ENCODE results near the gene PPP1R16B. TPM values are rescaled to one million over a fixed set of nuclear protein-coding genes. Genes with fewer than 3 reads are reported as not detected.

Gene PPP1R16B
- total RNA-seq, 2 experiments from 2014 or later, result 111 to 114 TPM

DNA sequence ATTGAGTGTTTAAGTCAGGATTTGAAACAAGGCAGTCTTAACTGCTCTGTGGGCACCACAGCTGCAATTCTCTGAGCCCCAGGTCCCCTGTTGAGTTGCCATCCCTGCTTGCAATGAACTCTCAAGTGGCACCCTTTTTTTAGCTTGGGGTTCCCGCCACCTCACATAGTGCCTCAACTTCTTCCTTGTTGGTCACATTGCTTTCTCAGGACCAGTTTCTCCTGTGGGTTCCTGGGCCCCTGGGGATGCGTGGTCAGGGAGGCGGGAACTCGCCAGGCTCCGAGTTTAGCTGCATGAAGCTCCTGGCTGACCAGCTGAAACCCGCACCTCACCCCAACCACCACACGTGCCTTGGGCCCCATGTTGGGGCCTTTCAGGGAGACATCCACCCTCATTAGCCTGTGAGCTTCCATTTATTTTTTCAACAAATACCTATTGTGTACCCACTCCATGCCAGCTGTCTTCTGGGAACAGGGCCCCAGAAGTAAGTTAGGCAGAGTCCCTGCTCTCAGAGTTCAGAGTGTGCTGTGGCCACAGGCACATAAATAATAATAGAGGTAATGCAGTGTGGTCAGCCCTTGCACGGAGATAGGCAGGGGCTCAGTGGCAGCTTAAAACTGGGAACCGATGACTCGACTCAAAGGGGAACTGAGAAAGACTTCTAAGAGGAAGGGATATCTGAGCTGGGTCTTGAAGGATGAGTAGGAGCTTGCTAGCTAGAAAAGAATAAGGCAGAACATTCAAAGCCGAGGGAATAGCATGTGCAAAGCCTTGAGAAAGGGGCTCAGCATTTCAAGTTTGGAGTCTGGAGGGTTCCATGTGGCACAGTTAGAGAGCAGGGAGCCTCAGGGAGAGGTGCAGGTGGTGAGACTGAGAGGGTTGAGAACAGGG is 86.8 kb downstream of the PPP1R16B start:
- Mint-ChIP-seq H3K36me3 (peaks cover 27% of the 10 kb centered on the region), H3K4me3 (no peak overlapping the region), H3K9me3 (no peaks in the 10 kb centered on the region), H3K27ac (peak overlapping the region; percentile 88), H3K4me1 (ENCODE audit: low read depth) (peaks cover 61% of the 10 kb centered on the region), H3K27me3 (no peaks in the 10 kb centered on the region)
- peak; percentile 43 for DNase-seq
- ChIA-PET CTCF (interaction anchor here (0.7 to 5.3 kb wide), 47 partner anchors 9 to 283 kb away, joined by 3 to 67 read pairs (median 4); partner anchors contain the start of genes ACTR5, DHX35, FAM83D and PPP1R16B), POLR2A (interaction anchor here (1.3 to 3.6 kb wide), 6 partner anchors 14 to 144 kb away, joined by 3 to 28 read pairs (median 5); partner anchors contain the start of genes ACTR5, DHX35 and PPP1R16B)
- intact Hi-C loops (cut with micrococcal nuclease), result loop anchor here (2.0 kb wide), 5 partner anchors 60 to 246 kb away; partner anchors contain the start of gene ACTR5

DNA sequence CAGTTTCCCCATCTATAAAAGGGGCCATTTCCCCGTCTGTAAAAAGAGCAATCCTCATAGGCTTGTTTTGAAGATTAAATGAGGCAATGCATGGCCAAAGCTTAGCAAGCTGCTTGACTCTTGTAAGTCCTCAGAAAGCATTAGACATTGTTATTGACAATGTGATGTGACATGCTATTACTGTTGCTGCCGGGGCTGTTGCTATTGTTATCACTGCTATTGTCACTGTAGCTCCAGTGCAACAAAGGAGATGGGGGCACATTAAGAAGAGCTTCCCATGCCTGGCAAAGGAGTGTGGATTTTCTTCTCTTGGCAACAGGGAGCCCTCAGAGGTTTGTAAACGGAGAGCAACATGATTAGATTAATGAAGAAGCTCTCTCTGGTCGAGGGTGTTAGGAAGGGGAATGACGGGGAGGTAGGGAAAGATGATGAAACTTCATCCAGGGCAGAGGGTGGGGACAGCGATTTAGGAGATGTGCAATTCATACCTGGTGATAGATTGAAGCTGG is 87.6 kb downstream of the PPP1R16B start:
- peak overlapping the region; percentile 88 for H3K27ac Mint-ChIP-seq
- POLR2A ChIA-PET, result interaction anchor here (1.3 to 3.6 kb wide), 6 partner anchors 14 to 144 kb away, joined by 3 to 28 read pairs (median 5); partner anchors contain the start of genes ACTR5, DHX35 and PPP1R16B
- H3K27me3 Mint-ChIP-seq, result no peaks in the 10 kb centered on the region
- peaks cover 34% of the 10 kb centered on the region for H3K36me3 Mint-ChIP-seq
- no peaks in the 10 kb centered on the region for H3K9me3 Mint-ChIP-seq
- H3K4me3 Mint-ChIP-seq, result peak overlapping the region; percentile 42
- DNase-seq, result no peak
- peaks cover 61% of the 10 kb centered on the region for H3K4me1 Mint-ChIP-seq (ENCODE audit: low read depth)
- CTCF ChIA-PET, result interaction anchor here (0.7 to 5.3 kb wide), 43 partner anchors 10 to 284 kb away, joined by 3 to 67 read pairs (median 4); partner anchors contain the start of genes ACTR5, FAM83D, PPP1R16B and SLC32A1
- intact Hi-C loops (cut with micrococcal nuclease), result loop anchor here (2.0 kb wide), 5 partner anchors 60 to 246 kb away; partner anchors contain the start of gene ACTR5

- H3K4me1 Mint-ChIP-seq (ENCODE audit: low read depth), result peaks cover 61% of the 10 kb centered on the region
- ChIA-PET POLR2A (interaction anchor here (1.3 to 3.6 kb wide), 4 partner anchors 20 to 145 kb away, joined by 3 to 28 read pairs (median 10); partner anchors contain the start of genes ACTR5 and PPP1R16B), CTCF (interaction anchor here (0.7 to 5.3 kb wide), 38 partner anchors 11 to 285 kb away, joined by 3 to 67 read pairs (median 4); partner anchors contain the start of genes ACTR5, FAM83D, PPP1R16B and SLC32A1)
- peak overlapping the region; percentile 41 for H3K4me3 Mint-ChIP-seq
- intact Hi-C loops (cut with micrococcal nuclease), result loop anchor here (2.0 kb wide), 5 partner anchors 61 to 247 kb away; partner anchors contain the start of gene ACTR5
- H3K36me3 Mint-ChIP-seq, result peaks cover 37% of the 10 kb centered on the region
- H3K27me3 Mint-ChIP-seq, result no peaks in the 10 kb centered on the region
- H3K27ac Mint-ChIP-seq, result peak overlapping the region; percentile 88
- H3K9me3 Mint-ChIP-seq, result no peaks in the 10 kb centered on the region
- DNase-seq, result peak; percentile 89
Measured at GRCh38 chr20:38893565-38894090, 88.1 kb downstream of the PPP1R16B start.

GRCh38 chr20:38894091-38894847 is 88.8 kb downstream of the PPP1R16B start:
- ChIA-PET CTCF (interaction anchor here (0.9 to 5.3 kb wide), 12 partner anchors 15 to 261 kb away, joined by 3 to 67 read pairs (median 4); partner anchors contain the start of genes PPP1R16B and SLC32A1), POLR2A (interaction anchor here (1.3 to 1.7 kb wide), 2 partner anchors 87 to 146 kb away, joined by 3 to 5 read pairs; partner anchors contain the start of gene ACTR5)
- Mint-ChIP-seq H3K4me3 (no peak overlapping the region), H3K36me3 (peaks cover 43% of the 10 kb centered on the region), H3K27me3 (no peaks in the 10 kb centered on the region), H3K9me3 (no peaks in the 10 kb centered on the region), H3K4me1 (ENCODE audit: low read depth) (peaks cover 56% of the 10 kb centered on the region), H3K27ac (peak overlapping the region; percentile 88)
- intact Hi-C loops (cut with micrococcal nuclease), result no loop called here
- no peak for DNase-seq

GRCh38 chr20:38895098-38895949 is 89.8 kb downstream of the PPP1R16B start:
- Mint-ChIP-seq H3K27me3 (no peaks in the 10 kb centered on the region), H3K27ac (peak overlapping the region; percentile 33), H3K9me3 (no peaks in the 10 kb centered on the region), H3K36me3 (peaks cover 45% of the 10 kb centered on the region), H3K4me1 (ENCODE audit: low read depth) (peaks cover 45% of the 10 kb centered on the region), H3K4me3 (no peak overlapping the region)
- POLR2A ChIA-PET, result interaction anchor here (1.3 kb wide), 1 partner anchor 89 kb away, joined by 3 read pairs; no protein-coding TSS in a partner anchor
- CTCF ChIA-PET, result interaction anchor here (0.5 to 5.3 kb wide), 12 partner anchors 17 to 262 kb away, joined by 3 to 67 read pairs (median 3); partner anchors contain the start of gene PPP1R16B
- no peak for DNase-seq
- intact Hi-C loops (cut with micrococcal nuclease), result no loop called here

GRCh38 chr20:38896009-38896594 is 90.6 kb downstream of the PPP1R16B start:
- Mint-ChIP-seq H3K4me1 (ENCODE audit: low read depth) (peaks cover 37% of the 10 kb centered on the region), H3K4me3 (no peak overlapping the region), H3K36me3 (peaks cover 49% of the 10 kb centered on the region), H3K27me3 (no peaks in the 10 kb centered on the region), H3K9me3 (no peaks in the 10 kb centered on the region), H3K27ac (peak overlapping the region; percentile 21)
- CTCF ChIA-PET, result interaction anchor here (1.7 kb wide), 1 partner anchor 262 kb away, joined by 4 read pairs; no protein-coding TSS in a partner anchor
- intact Hi-C loops (cut with micrococcal nuclease), result no loop called here
- DNase-seq, result no peak
- POLR2A ChIA-PET, result no interaction called here

DNA sequence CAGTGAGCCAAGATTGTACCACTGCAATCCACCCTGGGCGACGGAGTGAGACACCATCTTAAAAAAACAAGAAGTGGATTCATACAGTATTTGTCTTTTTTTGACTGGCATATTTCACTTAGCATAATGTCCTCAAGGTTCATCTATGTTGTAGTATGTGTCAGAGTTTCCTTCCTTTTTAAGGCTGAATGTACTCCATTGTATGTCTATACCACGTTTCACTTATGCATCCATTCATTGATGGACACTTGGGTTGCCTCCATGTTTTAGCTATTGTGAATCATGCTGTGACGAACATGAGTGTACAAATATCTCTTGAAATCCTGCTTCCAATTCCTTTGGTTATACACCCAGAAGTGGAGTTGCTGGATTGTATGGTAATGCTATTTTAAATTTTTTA is 91.8 kb downstream of the PPP1R16B start:
- Mint-ChIP-seq H3K27ac (peak overlapping the region; percentile 8), H3K4me3 (no peak overlapping the region), H3K4me1 (ENCODE audit: low read depth) (peaks cover 31% of the 10 kb centered on the region), H3K36me3 (peaks cover 56% of the 10 kb centered on the region), H3K27me3 (no peaks in the 10 kb centered on the region), H3K9me3 (no peaks in the 10 kb centered on the region)
- ChIA-PET CTCF (interaction anchor here (0.6 kb wide), 1 partner anchor 171 kb away, joined by 3 read pairs; no protein-coding TSS in a partner anchor), POLR2A (no interaction called here)
- no peak for DNase-seq
- intact Hi-C loops (cut with micrococcal nuclease), result no loop called here

DNA sequence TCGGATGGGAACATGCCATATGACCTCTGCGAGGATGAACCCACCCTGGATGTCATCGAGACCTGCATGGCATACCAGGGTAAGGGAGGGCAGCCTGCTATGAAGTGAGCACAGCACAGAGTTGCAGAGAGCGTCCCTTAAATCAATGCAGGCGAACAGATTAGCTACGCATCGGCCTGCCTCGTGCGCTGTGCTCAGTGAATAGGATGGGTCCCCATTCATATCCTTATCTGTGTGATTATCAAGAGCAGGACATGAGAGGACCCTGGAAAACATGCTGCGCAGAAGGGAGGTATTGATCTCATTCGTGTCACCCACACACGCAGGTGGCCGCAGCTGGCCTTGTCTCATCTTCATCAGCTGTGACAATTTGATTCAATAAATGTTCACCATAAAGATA is 95.1 kb downstream of the PPP1R16B start:
- DNase-seq, result no peak
- ChIA-PET CTCF (no interaction called here), POLR2A (interaction anchor here (0.8 kb wide), 1 partner anchor 152 kb away, joined by 3 read pairs; the partner anchor contains the start of gene ACTR5)
- Mint-ChIP-seq H3K27ac (no peak overlapping the region), H3K4me1 (ENCODE audit: low read depth) (peaks cover 12% of the 10 kb centered on the region), H3K36me3 (peaks cover 72% of the 10 kb centered on the region), H3K27me3 (no peaks in the 10 kb centered on the region), H3K4me3 (no peak overlapping the region), H3K9me3 (no peaks in the 10 kb centered on the region)
- intact Hi-C loops (cut with micrococcal nuclease), result no loop called here

DNA sequence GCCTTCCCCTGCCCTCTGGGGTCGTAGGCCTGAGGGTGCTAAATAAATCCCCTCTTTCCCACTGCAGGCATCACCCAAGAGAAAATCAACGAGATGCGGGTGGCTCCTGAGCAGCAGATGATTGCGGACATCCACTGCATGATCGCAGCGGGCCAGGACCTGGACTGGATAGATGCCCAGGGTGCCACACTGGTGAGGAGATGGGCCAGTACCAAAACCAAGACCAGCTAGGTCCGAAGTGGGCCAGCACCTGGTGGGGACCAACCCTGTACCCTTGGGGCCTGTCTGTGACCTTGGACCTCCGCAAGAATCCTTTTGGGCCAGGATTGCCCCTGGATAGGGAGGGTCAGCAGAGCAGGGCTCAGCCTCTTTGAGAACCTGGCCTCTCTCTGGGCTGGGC is 97.1 kb downstream of the PPP1R16B start:
- peaks cover 73% of the 10 kb centered on the region for H3K36me3 Mint-ChIP-seq
- CTCF ChIA-PET, result no interaction called here
- no peaks in the 10 kb centered on the region for H3K9me3 Mint-ChIP-seq
- no peaks in the 10 kb centered on the region for H3K27me3 Mint-ChIP-seq
- DNase-seq, result no peak
- peaks cover 5% of the 10 kb centered on the region for H3K4me1 Mint-ChIP-seq (ENCODE audit: low read depth)
- POLR2A ChIA-PET, result no interaction called here
- no peak overlapping the region for H3K4me3 Mint-ChIP-seq
- no peak overlapping the region for H3K27ac Mint-ChIP-seq
- intact Hi-C loops (cut with micrococcal nuclease), result no loop called here

- Mint-ChIP-seq H3K9me3 (no peaks in the 10 kb centered on the region), H3K27me3 (no peaks in the 10 kb centered on the region), H3K36me3 (peaks cover 69% of the 10 kb centered on the region), H3K27ac (no peak overlapping the region), H3K4me1 (ENCODE audit: low read depth) (peaks cover 5% of the 10 kb centered on the region), H3K4me3 (no peak overlapping the region)
- intact Hi-C loops (cut with micrococcal nuclease), result no loop called here
- POLR2A ChIA-PET, result no interaction called here
- DNase-seq, result no peak
- CTCF ChIA-PET, result no interaction called here
Measured at GRCh38 chr20:38903335-38903734, 97.8 kb downstream of the PPP1R16B start.

Data from activated CD4-positive, alpha-beta memory T cell treated with anti-CD3 and anti-CD28 coated beads for 36 hours (primary cell).